Measurements from ENCODE around the gene MAGEB18. TPM values are rescaled to one million over a fixed set of nuclear protein-coding genes. Genes with fewer than 3 reads are reported as not detected.

The MAGEB18 gene
- total RNA-seq: not detected

GRCh38 chrX:26138274-26138673, at the start of gene MAGEB18:
MAGEB18 (plus strand) TSS chrX:26138343; CDS start chrX:26138986, 643 bp downstream.
- H3K27ac Mint-ChIP-seq: no peak within 1 kb of the TSS
- H3K4me3 Mint-ChIP-seq: no peak within 1 kb of the TSS

GRCh38 chrX:26100421-26100920, 37.7 kb upstream of the MAGEB18 start:
- H3K27me3 Mint-ChIP-seq (ENCODE audit: low read depth): no peaks in the 10 kb centered on the region
- H3K4me1 Mint-ChIP-seq (ENCODE audit: low read depth): no peaks in the 10 kb centered on the region
- no peak overlapping the region for H3K4me3 Mint-ChIP-seq
- H3K27ac Mint-ChIP-seq: no peak overlapping the region
- H3K36me3 Mint-ChIP-seq (ENCODE audit: insufficient read depth in 2 of 2): no peaks in the 10 kb centered on the region
- H3K9me3 Mint-ChIP-seq: peaks cover 0 to 2% of the 10 kb centered on the region in 2 donors
- DNase-seq: no peak
- ATAC-seq (replicated peaks in 1 of 2): no peak

More at GRCh38 chrX:26138274-26138673, at the start of gene MAGEB18:
- Mint-ChIP-seq H3K9me3 (peaks cover 0 to 4% of the 10 kb centered on the region in 2 donors), H3K36me3 (ENCODE audit: insufficient read depth in 2 of 2) (no peaks in the 10 kb centered on the region), H3K27me3 (ENCODE audit: low read depth) (no peaks in the 10 kb centered on the region), H3K4me1 (ENCODE audit: low read depth) (no peaks in the 10 kb centered on the region)
- no peak for ATAC-seq (replicated peaks in 1 of 2)
- no peak for DNase-seq

- Mint-ChIP-seq H3K4me1 (ENCODE audit: low read depth) (no peaks in the 10 kb centered on the region), H3K36me3 (ENCODE audit: insufficient read depth in 2 of 2) (no peaks in the 10 kb centered on the region), H3K27ac (no peak overlapping the region), H3K27me3 (ENCODE audit: low read depth) (no peaks in the 10 kb centered on the region), H3K9me3 (peaks cover 0 to 5% of the 10 kb centered on the region in 2 donors), H3K4me3 (no peak overlapping the region)
- ATAC-seq (replicated peaks in 1 of 2): no peak
- no peak for DNase-seq
Measured at GRCh38 chrX:26109142-26109541, 29.0 kb upstream of the MAGEB18 start.

- H3K4me3 Mint-ChIP-seq: no peak overlapping the region
Measured at GRCh38 chrX:26146024-26146423, 7.9 kb downstream of the MAGEB18 start.

GRCh38 chrX:26160301-26160700, 22.2 kb downstream of the MAGEB18 start, which contains the start of gene MAGEB6B:
MAGEB6B (plus strand) TSS chrX:26160601; CDS start chrX:26160601, 0 bp downstream.
- Mint-ChIP-seq H3K27ac (no peak within 1 kb of the TSS), H3K4me3 (no peak within 1 kb of the TSS), H3K27me3 (ENCODE audit: low read depth) (no peaks in the 10 kb centered on the region)

More at GRCh38 chrX:26146024-26146423, 7.9 kb downstream of the MAGEB18 start:
- no peaks in the 10 kb centered on the region for H3K27me3 Mint-ChIP-seq (ENCODE audit: low read depth)
- H3K27ac Mint-ChIP-seq: no peak overlapping the region
- H3K9me3 Mint-ChIP-seq: peaks cover 0 to 3% of the 10 kb centered on the region in 2 donors
- no peak for ATAC-seq (replicated peaks in 1 of 2)
- H3K36me3 Mint-ChIP-seq (ENCODE audit: insufficient read depth in 2 of 2): no peaks in the 10 kb centered on the region
- no peak for DNase-seq
- no peaks in the 10 kb centered on the region for H3K4me1 Mint-ChIP-seq (ENCODE audit: low read depth)

More at GRCh38 chrX:26160301-26160700, 22.2 kb downstream of the MAGEB18 start, which contains the start of gene MAGEB6B:
- H3K36me3 Mint-ChIP-seq (ENCODE audit: insufficient read depth in 2 of 2): no peaks in the 10 kb centered on the region
- peaks cover 0 to 2% of the 10 kb centered on the region in 2 donors for H3K9me3 Mint-ChIP-seq
- no peak for DNase-seq
- no peaks in the 10 kb centered on the region for H3K4me1 Mint-ChIP-seq (ENCODE audit: low read depth)
- ATAC-seq (replicated peaks in 1 of 2): no peak

Other genes starting within 250 kb of the MAGEB18 start
- gene MAGEB6B, start 22.3 kb downstream of the MAGEB18 start, total RNA-seq: not detected
- gene MAGEB6, start 54.1 kb downstream of the MAGEB18 start, total RNA-seq: not detected
- not detected for gene MAGEB5, start 77.8 kb downstream of the MAGEB18 start, total RNA-seq